OCI-M1 (cell line): Measurements from ENCODE around the gene ODR4.
"Not testable (repeated sequence)": the region's sequence is repeated elsewhere in the genome, so short reads cannot be mapped to it uniquely, and the experiment has no call there.

Experiments used
- DNase-seq: peaks from one replicate; lab custom pipeline; 2025; lab: John Stamatoyannopoulos, UW

Gene ODR4

GRCh38 chr1:186421446-186421845 lies 45.8 kb downstream of the ODR4 start:
- no peak for DNase-seq

- DNase-seq = peak; percentile 35
Observed at GRCh38 chr1:186424539-186424938, 48.9 kb downstream of the ODR4 start.

DNA sequence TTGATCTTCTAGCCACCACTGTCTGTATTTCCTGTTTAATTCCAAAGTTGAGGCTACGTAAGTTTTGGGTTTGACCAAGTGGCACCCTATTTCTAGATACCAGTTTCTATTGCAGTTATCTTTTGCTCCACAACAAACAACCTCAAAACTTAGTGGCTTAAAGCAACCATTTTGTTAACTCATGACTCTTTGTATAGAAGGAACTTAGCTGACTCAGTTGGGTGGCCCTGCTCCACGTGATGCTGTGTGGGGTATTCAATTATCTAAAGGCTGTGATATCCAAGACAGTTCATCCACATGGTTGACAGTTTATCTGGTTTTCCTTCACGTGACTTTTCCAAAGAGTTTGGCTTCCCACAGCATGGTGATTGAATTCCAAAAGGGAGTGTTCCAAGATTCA lies 50.5 kb downstream of the ODR4 start:
- DNase-seq = no peak

DNA sequence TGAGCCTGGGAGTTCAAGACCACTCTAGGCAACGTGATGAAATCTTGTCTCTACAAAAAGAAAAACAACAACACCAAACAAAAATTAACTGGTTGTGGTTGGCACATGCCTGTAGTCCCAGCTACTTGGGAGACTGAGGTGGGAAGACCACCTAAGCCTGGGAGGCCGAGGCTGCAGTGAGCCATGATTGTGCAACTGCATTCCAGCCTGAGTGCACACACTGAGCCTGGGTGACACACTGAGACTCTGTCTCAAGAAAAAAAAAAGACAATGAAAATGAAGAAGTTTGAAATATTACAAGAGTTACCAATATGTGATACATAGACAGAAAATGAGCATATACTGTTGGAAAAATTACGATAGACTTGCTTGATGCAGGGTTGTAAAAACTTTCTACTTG lies 53.4 kb downstream of the ODR4 start:
- no peak for DNase-seq

GRCh38 chr1:186435336-186435735 lies 59.7 kb downstream of the ODR4 start:
- no peak for DNase-seq

GRCh38 chr1:186438567-186438966 lies 62.9 kb downstream of the ODR4 start:
- no peak for DNase-seq

DNA sequence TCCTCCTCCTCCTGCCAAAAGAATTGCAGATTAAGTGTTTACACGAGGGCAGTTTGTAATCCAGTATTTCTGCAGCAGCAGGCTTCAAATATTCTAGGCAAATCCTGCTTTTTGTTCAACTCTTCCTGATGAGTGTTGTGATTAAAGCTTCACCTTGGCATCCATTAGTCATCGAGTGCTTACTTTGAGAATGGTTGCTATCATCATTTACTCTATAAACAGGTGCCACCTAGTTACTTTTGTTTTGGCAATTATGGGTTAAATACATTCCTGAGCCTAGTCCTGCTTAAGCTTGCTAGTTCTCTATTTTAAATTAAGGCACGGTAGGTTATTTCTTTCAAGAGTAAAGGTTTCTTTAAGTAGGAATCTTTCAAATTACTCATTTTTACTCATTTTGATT lies 64.9 kb downstream of the ODR4 start:
- DNase-seq = no peak

GRCh38 chr1:186442651-186443375 lies 67.2 kb downstream of the ODR4 start:
- peak; percentile 44 for DNase-seq

DNA sequence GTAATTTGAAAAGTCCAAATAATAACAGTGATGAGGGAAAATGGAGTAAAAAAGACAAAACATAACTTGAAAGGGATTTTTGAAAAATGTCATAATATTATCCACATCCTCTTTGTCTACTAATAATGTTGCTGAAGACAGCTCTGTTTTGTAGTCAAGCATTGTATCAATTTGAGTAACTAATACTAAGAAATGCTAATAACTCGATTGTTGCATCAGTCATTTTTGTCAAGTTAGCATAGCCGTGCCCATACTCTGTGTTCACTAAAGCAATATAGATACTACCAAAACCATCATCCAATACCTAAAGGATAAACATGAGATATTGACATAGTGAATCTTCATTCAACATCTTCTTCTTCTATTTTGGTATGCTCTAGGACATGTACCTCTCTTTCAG lies 68.0 kb downstream of the ODR4 start:
- no peak for DNase-seq

- DNase-seq = no peak
Observed at GRCh38 chr1:186446152-186446551, 70.5 kb downstream of the ODR4 start.

GRCh38 chr1:186454981-186455380 lies 79.3 kb downstream of the ODR4 start:
- DNase-seq = peak; percentile 92

DNA sequence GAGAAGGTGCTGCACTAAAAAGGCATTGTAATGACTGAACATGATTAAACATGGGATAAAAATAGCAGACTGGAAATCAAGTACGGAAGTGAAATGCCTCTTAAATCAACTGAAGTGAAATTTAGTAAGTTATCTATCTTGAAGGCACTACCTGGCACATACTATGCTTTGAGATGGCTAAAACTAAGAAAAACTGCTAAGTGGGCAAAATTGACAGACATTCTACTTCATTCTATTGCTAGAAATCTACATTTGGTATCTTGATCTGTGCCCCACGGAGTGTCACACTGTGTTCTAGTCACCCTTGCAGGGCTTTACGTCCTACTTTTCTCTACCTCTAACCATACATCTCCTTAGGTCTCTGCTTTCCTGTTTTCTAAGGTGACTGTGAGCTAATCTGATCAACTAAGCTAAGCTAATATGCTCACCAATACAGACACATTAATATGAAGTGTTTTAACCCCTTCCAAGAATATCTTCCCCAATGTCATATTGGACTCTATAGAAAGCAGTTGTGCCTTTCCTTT lies 81.2 kb downstream of the ODR4 start:
- DNase-seq = no peak

- not testable (repeated sequence) for DNase-seq
Observed at GRCh38 chr1:186459161-186459560, 83.5 kb downstream of the ODR4 start.

- DNase-seq = no peak
Observed at GRCh38 chr1:186461014-186461413, 85.4 kb downstream of the ODR4 start, which contains the start of gene PDC. PDC (minus strand) TSS chr1:186461114; CDS start chr1:186449459, 11,655 bp downstream.

DNA sequence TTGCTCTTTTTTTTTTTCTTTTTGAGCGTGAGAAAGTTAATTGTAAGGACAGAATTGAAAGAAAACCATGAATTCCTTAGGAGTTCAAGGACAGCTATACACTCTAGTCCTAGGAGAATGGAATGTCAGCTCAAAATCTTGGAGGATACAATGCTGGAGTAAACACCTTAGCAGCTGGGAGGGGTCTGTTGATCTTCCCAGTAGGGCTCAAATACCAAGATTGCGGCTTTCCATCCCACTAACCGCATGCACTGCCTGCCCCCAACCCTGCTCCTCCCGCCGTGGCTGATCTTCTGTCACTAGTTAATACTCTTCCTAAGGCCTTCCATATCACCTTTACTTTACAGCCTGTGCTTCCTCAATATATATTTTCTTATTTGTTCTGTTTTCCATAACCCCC lies 87.9 kb downstream of the ODR4 start:
- DNase-seq = no peak

- DNase-seq = no peak
Observed at GRCh38 chr1:186463926-186464325, 88.3 kb downstream of the ODR4 start.

DNA sequence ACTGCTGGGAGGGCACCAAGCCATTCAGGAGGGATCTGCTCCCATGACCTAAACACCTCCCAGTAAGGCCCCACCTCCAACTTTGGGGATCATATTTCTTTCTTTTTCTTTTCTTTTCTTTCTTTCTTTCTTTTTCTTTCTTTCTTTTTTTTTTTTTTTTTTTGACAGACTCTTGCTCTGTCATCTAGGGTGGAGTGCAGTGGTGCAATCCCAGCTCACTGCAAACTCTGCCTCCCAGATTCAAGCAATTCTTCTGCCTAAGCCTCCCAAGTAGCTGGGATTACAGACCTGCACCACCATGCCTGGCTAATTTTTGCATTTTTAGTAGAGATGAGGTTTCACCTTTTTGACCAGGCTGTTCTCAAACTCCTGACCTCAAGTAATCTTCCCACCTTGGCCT lies 89.9 kb downstream of the ODR4 start:
- DNase-seq = not testable (repeated sequence)

GRCh38 chr1:186465946-186466345 lies 90.3 kb downstream of the ODR4 start:
- DNase-seq = no peak
